Measurements from ENCODE around the gene DIDO1. TPM values are rescaled to one million over a fixed set of nuclear protein-coding genes. Genes with fewer than 3 reads are reported as not detected.

Gene DIDO1
- total and polyA plus RNA-seq, 12 donors, result 16.0 to 44.6 (median 37.0) TPM

GRCh38 chr20:62840244-62841197 lies 85.8 kb downstream of the DIDO1 start:
- TF ChIP-seq CTCF (IDR thresholded peaks at IDR 0.05), result no peak
- Histone ChIP-seq H3K9me3 (no peaks in the 10 kb centered on the region), H3K4me1 (peaks cover 0 to 5% (median 0%) of the 10 kb centered on the region in 9 donors), H3K27me3 (peaks cover 0 to 5% (median 0%) of the 10 kb centered on the region in 7 donors), H3K27ac (no peak overlapping the region), H3K4me3 (no peak overlapping the region), H3K36me3 (peaks cover 0 to 5% (median 0%) of the 10 kb centered on the region in 9 donors)
- 83 to 84% methylated on average over 45 of the region's 45 CpGs for WGBS, 2 donors
- ATAC-seq (peak in 1 of 8 donors; percentile 13), DNase-seq (no peak)
- intact Hi-C loops (cut with DNase I), result no loop called here

GRCh38 chr20:62839816-62840215 lies 86.5 kb downstream of the DIDO1 start:
- TF ChIP-seq CTCF (IDR thresholded peaks at IDR 0.05), result no peak
- no peak overlapping the region for H3K27ac ChIP-seq
- no peak overlapping the region for H3K4me3 ChIP-seq
- no peaks in the 10 kb centered on the region for H3K9me3 ChIP-seq
- 87% methylated on average over 11 of the region's 11 CpGs for WGBS, 2 donors
- H3K4me1 ChIP-seq, result peaks cover 0 to 5% (median 0%) of the 10 kb centered on the region in 9 donors
- H3K27me3 ChIP-seq, result peaks cover 0 to 5% (median 0%) of the 10 kb centered on the region in 7 donors
- DNase-seq (no peak), ATAC-seq (peak in 1 of 8 donors; percentile 11)
- intact Hi-C loops (cut with DNase I), result no loop called here
- no peaks in the 10 kb centered on the region for H3K36me3 ChIP-seq

- no peaks in the 10 kb centered on the region for H3K36me3 ChIP-seq
- ATAC-seq (no peak), DNase-seq (no peak)
- peaks cover 0 to 5% (median 0%) of the 10 kb centered on the region in 9 donors for H3K4me1 ChIP-seq
- intact Hi-C loops (cut with DNase I), result no loop called here
- peaks cover 0 to 5% (median 0%) of the 10 kb centered on the region in 7 donors for H3K27me3 ChIP-seq
- no peaks in the 10 kb centered on the region for H3K9me3 ChIP-seq
- 93 to 94% methylated on average over 8 of the region's 8 CpGs for WGBS, 2 donors
- TF ChIP-seq CTCF (IDR thresholded peaks at IDR 0.05), result no peak
- H3K4me3 ChIP-seq, result no peak overlapping the region
- no peak overlapping the region for H3K27ac ChIP-seq
These were observed 87.0 kb downstream of the DIDO1 start for GRCh38 chr20:62839261-62839660.

- no peaks in the 10 kb centered on the region for H3K9me3 ChIP-seq
- TF ChIP-seq CTCF (IDR thresholded peaks at IDR 0.05), result no peak
- peaks cover 0 to 5% (median 0%) of the 10 kb centered on the region in 7 donors for H3K27me3 ChIP-seq
- intact Hi-C loops (cut with DNase I), result no loop called here
- peak in 4 of 8 donors; percentile 23 to 56 (median 40) for ATAC-seq
- H3K4me3 ChIP-seq, result no peak overlapping the region
- H3K27ac ChIP-seq, result no peak overlapping the region
- no peaks in the 10 kb centered on the region for H3K36me3 ChIP-seq
- WGBS, 2 donors, result 82 to 85% methylated on average over 27 of the region's 27 CpGs
- H3K4me1 ChIP-seq, result peaks cover 0 to 5% (median 0%) of the 10 kb centered on the region in 9 donors
- DNase-seq, result peak in 1 of 2 donors; percentile 17
These were observed 88.0 kb downstream of the DIDO1 start for GRCh38 chr20:62838128-62838891.
